Measurements from ENCODE around the gene GTF3C4. TPM values are rescaled to one million over a fixed set of nuclear protein-coding genes. Genes with fewer than 3 reads are reported as not detected.

The GTF3C4 gene
- total and polyA plus RNA-seq, 2 of the 8 experiments (the other 6 are each of a cell fraction or from before 2014, with no cell fraction given) = 6.8 to 39.2 TPM

DNA sequence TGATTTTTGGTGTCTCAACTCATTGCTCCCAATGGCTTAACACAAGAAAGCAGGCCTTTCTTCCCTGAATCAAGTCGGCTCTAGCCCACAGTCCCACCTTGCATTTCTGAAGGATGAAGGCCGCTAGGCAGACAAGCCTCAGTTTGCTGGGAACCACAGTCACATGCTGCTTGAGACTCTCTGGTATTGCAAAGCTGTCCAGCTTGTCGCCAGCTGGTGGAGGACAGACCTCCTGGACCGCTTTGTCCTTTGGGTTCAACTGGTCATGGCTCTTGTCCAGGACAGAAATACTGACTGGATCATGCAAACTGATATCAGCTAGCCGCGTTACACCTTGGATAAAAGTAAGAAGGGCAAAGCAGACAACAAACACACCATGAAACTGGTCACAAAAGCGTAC, 23.5 kb upstream of the GTF3C4 start:
- Histone ChIP-seq H3K9me3 (ENCODE audit: insufficient read depth in 2 of 2, low read depth in 1 of 2, low read length in 1 of 2) (no peaks in the 10 kb centered on the region), H2AK5ac (ENCODE audit: low read depth, low read length) (no peak overlapping the region), H2AFZ (ENCODE audit: low read length) (no peak overlapping the region), H3K23me2 (ENCODE audit: low read depth, low read length) (no peaks in the 10 kb centered on the region), H3K27ac (ENCODE audit: low read depth, low read length) (no peak overlapping the region), H3K36me3 (ENCODE audit: control insufficient read depth in 2 of 4, insufficient read depth in 4 of 4, low read length in 3 of 4) (peaks cover 16 to 59% (median 47%) of the 10 kb centered on the region in 4 experiments; a peak in 7 of 8 replicates), H3K56ac (replicated peaks; ENCODE audit: insufficient read length, low read depth, low read length) (no peak overlapping the region), H2BK120ac (replicated peaks; ENCODE audit: low read depth, low read length) (no peak overlapping the region), H3K79me1 (ENCODE audit: low read depth, low read length) (no peaks in the 10 kb centered on the region), H3K27me3 (replicated peaks in 1 of 4; ENCODE audit: control insufficient read depth in 3 of 4, extremely low read depth in 1 of 4, insufficient read depth in 3 of 4, low read length in 3 of 4) (no peaks in the 10 kb centered on the region), H3K4ac (replicated peaks; ENCODE audit: insufficient read length, low read depth, low read length) (no peak overlapping the region), H3K4me2 (ENCODE audit: insufficient read depth in 1 of 2, low read depth in 2 of 2, low read length in 2 of 2) (no peak overlapping the region), H3K79me2 (ENCODE audit: control insufficient read depth in 1 of 2, insufficient read depth in 2 of 2, low read length in 2 of 2) (no peaks in the 10 kb centered on the region), H2BK5ac (ENCODE audit: low read depth, low read length) (no peak overlapping the region), H2BK15ac (ENCODE audit: low read length) (no peak overlapping the region), H3K4me1 (replicated peaks in 1 of 4; ENCODE audit: control insufficient read depth in 3 of 4, insufficient read depth in 4 of 4, low read length in 3 of 4) (no peaks in the 10 kb centered on the region), H2BK12ac (ENCODE audit: low read depth, low read length) (no peak overlapping the region), H4K20me1 (replicated peaks in 1 of 2; ENCODE audit: control insufficient read depth in 1 of 2, insufficient read depth in 2 of 2, low read length in 2 of 2) (peaks cover 0 to 4% of the 10 kb centered on the region in 2 experiments), H3K14ac (ENCODE audit: insufficient read length) (no peak overlapping the region), H3K9ac (replicated peaks in 1 of 4; ENCODE audit: extremely low read depth in 1 of 4, low read depth in 3 of 4, low read length in 3 of 4) (no peak overlapping the region), H4K91ac (replicated peaks; ENCODE audit: insufficient read length, low read length) (no peak overlapping the region), H4K8ac (ENCODE audit: extremely low read depth, insufficient read depth, low read length) (no peak overlapping the region), H3K4me3 (ENCODE audit: extremely low read depth in 1 of 4, insufficient read depth in 2 of 4, low read depth in 3 of 4, low read length in 4 of 4) (no peak overlapping the region), H3K18ac (ENCODE audit: extremely low read depth, low read length) (no peak overlapping the region), H3K23ac (ENCODE audit: insufficient read length) (no peak overlapping the region), H2BK20ac (ENCODE audit: low read length) (no peak overlapping the region), H4K5ac (ENCODE audit: insufficient read length, low read depth, low read length) (no peak overlapping the region)
- TF ChIP-seq SRF (IDR thresholded peaks at IDR 0.05; ENCODE audit: low read depth, low read length) = no peak
- TF ChIP-seq RAD21 (IDR thresholded peaks at IDR 0.05 in 1 of 2, conservative IDR thresholded peaks at IDR 0.05 in 1 of 2; ENCODE audit: low read depth in 2 of 2, low read length in 2 of 2) = no peak
- DNase-seq (ENCODE audit: low read depth in 1 of 2, low spot score in 2 of 2) (no peak), FAIRE-seq (no peak)
- ChIA-PET CTCF (ENCODE audit: partially characterized antibody) (interaction anchor here (1.0 to 2.1 kb wide), 2 partner anchors 18 to 138 kb away, joined by 3 to 8 read pairs; no protein-coding TSS in a partner anchor), POLR2A (ENCODE audit: partially characterized antibody) (no interaction called here)
- whole genome bisulfite sequencing, 2 experiments (ENCODE audit: extremely low coverage in 1 of 2, insufficient coverage in 1 of 2, insufficient read length in 1 of 2, insufficient replicate concordance in 2 of 2, low coverage in 1 of 2, low lambda C conversion rate in 2 of 2, missing lambda C conversion rate in 1 of 2) = 93% methylated on average over 7 of the region's 7 CpGs; no CpG with 5 or more reads in 1 of the 2 experiments

All from H1 (cell line).